ENCODE data around the gene NYAP2. TPM values are rescaled to one million over a fixed set of nuclear protein-coding genes. Genes with fewer than 3 reads are reported as not detected.

Gene NYAP2
- total RNA-seq, 2 experiments from 2014 or later, result 0.09 TPM; not detected in 1

DNA sequence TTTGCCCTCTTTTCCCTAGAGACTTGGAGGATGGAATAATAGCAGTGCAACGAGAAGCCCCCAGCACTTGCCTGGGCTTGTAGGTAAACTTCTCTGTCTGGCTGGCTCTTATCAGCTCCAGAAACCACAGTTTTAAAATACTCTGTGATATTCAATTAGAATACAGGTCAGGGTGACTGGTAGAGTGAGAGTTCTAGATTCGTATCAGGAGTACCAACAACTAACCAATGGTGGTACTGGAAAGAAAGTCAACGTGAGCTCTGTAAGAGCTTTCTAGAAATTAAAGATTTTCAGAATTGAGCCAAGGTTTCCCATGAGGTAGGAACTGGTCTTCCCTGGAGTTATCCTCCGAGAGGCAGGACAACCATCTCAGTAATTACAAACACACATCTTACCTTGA lies 216.9 kb downstream of the NYAP2 start:
- H3K79me2 ChIP-seq (ENCODE audit: insufficient read depth, low read depth, low read length), result no peaks in the 10 kb centered on the region
- DNase-seq (ENCODE audit: low spot score), result no peak
- H3K4me2 ChIP-seq (ENCODE audit: low read length), result no peak overlapping the region
- H3K9me2 ChIP-seq (ENCODE audit: insufficient read depth, low read length), result no peaks in the 10 kb centered on the region
- no peaks in the 10 kb centered on the region for H4K20me1 ChIP-seq (ENCODE audit: insufficient read depth, low read length)
- TF ChIP-seq, protein P1, sequence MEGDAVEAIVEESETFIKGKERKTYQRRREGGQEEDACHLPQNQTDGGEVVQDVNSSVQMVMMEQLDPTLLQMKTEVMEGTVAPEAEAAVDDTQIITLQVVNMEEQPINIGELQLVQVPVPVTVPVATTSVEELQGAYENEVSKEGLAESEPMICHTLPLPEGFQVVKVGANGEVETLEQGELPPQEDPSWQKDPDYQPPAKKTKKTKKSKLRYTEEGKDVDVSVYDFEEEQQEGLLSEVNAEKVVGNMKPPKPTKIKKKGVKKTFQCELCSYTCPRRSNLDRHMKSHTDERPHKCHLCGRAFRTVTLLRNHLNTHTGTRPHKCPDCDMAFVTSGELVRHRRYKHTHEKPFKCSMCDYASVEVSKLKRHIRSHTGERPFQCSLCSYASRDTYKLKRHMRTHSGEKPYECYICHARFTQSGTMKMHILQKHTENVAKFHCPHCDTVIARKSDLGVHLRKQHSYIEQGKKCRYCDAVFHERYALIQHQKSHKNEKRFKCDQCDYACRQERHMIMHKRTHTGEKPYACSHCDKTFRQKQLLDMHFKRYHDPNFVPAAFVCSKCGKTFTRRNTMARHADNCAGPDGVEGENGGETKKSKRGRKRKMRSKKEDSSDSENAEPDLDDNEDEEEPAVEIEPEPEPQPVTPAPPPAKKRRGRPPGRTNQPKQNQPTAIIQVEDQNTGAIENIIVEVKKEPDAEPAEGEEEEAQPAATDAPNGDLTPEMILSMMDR (conservative IDR thresholded peaks at IDR 0.05; ENCODE audit: low read length), result no peak
- TF ChIP-seq EZH2phosphoT487 (IDR thresholded peaks at IDR 0.05; ENCODE audit: borderline replicate concordance, low read depth, low read length), result no peak
- intact Hi-C loops (cut with micrococcal nuclease; ENCODE audit: unreplicated experiment), result no loop called here
- ChIA-PET POLR2A (interaction anchor here (1.4 kb wide), 1 partner anchor 11 kb away, joined by 3 read pairs; no protein-coding TSS in a partner anchor), CTCF (ENCODE audit: unreplicated experiment) (no interaction called here)
- H3K27ac ChIP-seq (ENCODE audit: low read depth, low read length, poor library complexity, severe bottlenecking), result no peak overlapping the region
- no peak overlapping the region for H3K4me3 ChIP-seq (ENCODE audit: low read depth, low read length, poor library complexity, severe bottlenecking)
- H3K36me3 ChIP-seq (ENCODE audit: insufficient read depth, low read length), result no peaks in the 10 kb centered on the region
- no peaks in the 10 kb centered on the region for H3K9me3 ChIP-seq (ENCODE audit: low read length)
- no peaks in the 10 kb centered on the region for H3K4me1 ChIP-seq (ENCODE audit: insufficient read depth, low read length, poor library complexity, severe bottlenecking)
- BruUV-seq (replicated peaks), result no TSS peak
- no peak overlapping the region for H2AFZ ChIP-seq (ENCODE audit: low read length)

GRCh38 chr2:225616848-225617247 lies 217.3 kb downstream of the NYAP2 start:
- no peak overlapping the region for H3K4me3 ChIP-seq (ENCODE audit: low read depth, low read length, poor library complexity, severe bottlenecking)
- no peaks in the 10 kb centered on the region for H3K9me3 ChIP-seq (ENCODE audit: low read length)
- no peak overlapping the region for H3K27ac ChIP-seq (ENCODE audit: low read depth, low read length, poor library complexity, severe bottlenecking)
- no peak for DNase-seq (ENCODE audit: low spot score)
- no peak overlapping the region for H2AFZ ChIP-seq (ENCODE audit: low read length)
- no peaks in the 10 kb centered on the region for H3K79me2 ChIP-seq (ENCODE audit: insufficient read depth, low read depth, low read length)
- BruUV-seq (replicated peaks), result no TSS peak
- ChIA-PET CTCF (ENCODE audit: unreplicated experiment) (no interaction called here), POLR2A (interaction anchor here (1.4 kb wide), 1 partner anchor 11 kb away, joined by 3 read pairs; no protein-coding TSS in a partner anchor)
- no peak overlapping the region for H3K4me2 ChIP-seq (ENCODE audit: low read length)
- intact Hi-C loops (cut with micrococcal nuclease; ENCODE audit: unreplicated experiment), result no loop called here
- no peaks in the 10 kb centered on the region for H3K9me2 ChIP-seq (ENCODE audit: insufficient read depth, low read length)
- no peak for TF ChIP-seq EZH2phosphoT487 (IDR thresholded peaks at IDR 0.05; ENCODE audit: borderline replicate concordance, low read depth, low read length)
- TF ChIP-seq, protein P1 (conservative IDR thresholded peaks at IDR 0.05; ENCODE audit: low read length), result no peak
- no peaks in the 10 kb centered on the region for H3K4me1 ChIP-seq (ENCODE audit: insufficient read depth, low read length, poor library complexity, severe bottlenecking)
- no peaks in the 10 kb centered on the region for H3K36me3 ChIP-seq (ENCODE audit: insufficient read depth, low read length)
- no peaks in the 10 kb centered on the region for H4K20me1 ChIP-seq (ENCODE audit: insufficient read depth, low read length)

DNA sequence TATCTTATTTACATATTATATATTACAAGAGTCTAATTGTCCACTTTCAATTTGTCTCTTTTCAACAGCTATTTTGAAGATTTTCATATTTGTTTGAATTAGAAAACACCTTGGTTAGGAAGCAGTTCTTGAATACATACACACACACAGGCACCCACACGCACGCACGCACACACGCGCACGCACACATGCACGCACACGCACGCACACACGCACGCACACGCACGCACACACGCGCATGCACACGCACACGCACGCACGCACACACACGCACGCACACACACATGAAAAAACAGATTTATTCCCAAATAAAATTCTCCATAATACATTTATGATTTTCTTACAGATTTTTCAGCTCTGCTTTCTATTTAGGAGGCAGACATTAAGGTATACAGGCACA lies 220.7 kb downstream of the NYAP2 start:
- CTCF ChIA-PET (ENCODE audit: unreplicated experiment), result no interaction called here
- Histone ChIP-seq H3K4me3 (ENCODE audit: low read depth, low read length, poor library complexity, severe bottlenecking) (no peak overlapping the region), H3K4me1 (ENCODE audit: insufficient read depth, low read length, poor library complexity, severe bottlenecking) (no peaks in the 10 kb centered on the region), H3K36me3 (ENCODE audit: insufficient read depth, low read length) (no peaks in the 10 kb centered on the region), H3K4me2 (ENCODE audit: low read length) (no peak overlapping the region), H2AFZ (ENCODE audit: low read length) (no peak overlapping the region), H4K20me1 (ENCODE audit: insufficient read depth, low read length) (no peaks in the 10 kb centered on the region), H3K27ac (ENCODE audit: low read depth, low read length, poor library complexity, severe bottlenecking) (no peak overlapping the region), H3K9me3 (ENCODE audit: low read length) (no peaks in the 10 kb centered on the region), H3K9me2 (ENCODE audit: insufficient read depth, low read length) (no peaks in the 10 kb centered on the region), H3K79me2 (ENCODE audit: insufficient read depth, low read depth, low read length) (no peaks in the 10 kb centered on the region)
- no TSS peak for BruUV-seq (replicated peaks)
- intact Hi-C loops (cut with micrococcal nuclease; ENCODE audit: unreplicated experiment), result no loop called here
- POLR2A ChIA-PET, result no interaction called here
- no peak for DNase-seq (ENCODE audit: low spot score)
- TF ChIP-seq, protein P1 (conservative IDR thresholded peaks at IDR 0.05; ENCODE audit: low read length), result no peak
- TF ChIP-seq EZH2phosphoT487 (IDR thresholded peaks at IDR 0.05; ENCODE audit: borderline replicate concordance, low read depth, low read length), result no peak

Measured in OCI-LY7 (cell line).